Stomach smooth muscle (tissue), 2 donors: ENCODE measurements around the gene IDE.
"Not testable (repeated sequence)": the region's sequence is repeated elsewhere in the genome, so short reads cannot be mapped to it uniquely, and the experiment has no call there.

Experiments
- H3K27ac ChIP-seq: one replicate; pipeline ENCODE4 v1.7.0; 2013; ENCODE audit warnings: mild to moderate bottlenecking, low read length, inconsistent platforms
- H3K27me3 ChIP-seq, 2 donors: one replicate each; pipeline ENCODE4 v1.7.0; 2013; ENCODE audit warnings: low read length in 2 of 2; ENCODE audit not compliant: insufficient read depth in 2 of 2, control insufficient read depth in 1 of 2
- H3K36me3 ChIP-seq, 2 donors: one replicate each; pipeline ENCODE4 v1.7.0; 2013; ENCODE audit warnings: low read length in 2 of 2; ENCODE audit not compliant: control insufficient read depth in 2 of 2, insufficient read depth in 2 of 2
- H3K4me1 ChIP-seq: one replicate; pipeline ENCODE4 v1.7.0; 2013; ENCODE audit warnings: low read length; ENCODE audit not compliant: control insufficient read depth, insufficient read depth
- H3K4me3 ChIP-seq, 2 donors: one replicate each; pipeline ENCODE4 v1.7.0; 2013; ENCODE audit warnings: low read length in 2 of 2
- H3K9ac ChIP-seq, 2 donors: one replicate each; pipeline ENCODE4 v1.7.0; 2013; ENCODE audit warnings: low read length in 2 of 2, mild to moderate bottlenecking in 1 of 2
- H3K9me3 ChIP-seq, 2 donors: one replicate each; pipeline ENCODE4 v1.7.0; 2013; ENCODE audit warnings: low read length in 2 of 2; ENCODE audit not compliant: control insufficient read depth in 2 of 2
- donor health status: healthy.
- donor health status: Pancreatic carcinoma.

IDE gene

GRCh38 chr10:92590623-92591549 is 17.0 kb upstream of the IDE start:
- Histone ChIP-seq H3K9ac (peak overlapping the region; percentile 78 to 90), H3K9me3 (no peaks in the 10 kb centered on the region), H3K4me3 (peak overlapping the region; percentile 70 to 77)

DNA sequence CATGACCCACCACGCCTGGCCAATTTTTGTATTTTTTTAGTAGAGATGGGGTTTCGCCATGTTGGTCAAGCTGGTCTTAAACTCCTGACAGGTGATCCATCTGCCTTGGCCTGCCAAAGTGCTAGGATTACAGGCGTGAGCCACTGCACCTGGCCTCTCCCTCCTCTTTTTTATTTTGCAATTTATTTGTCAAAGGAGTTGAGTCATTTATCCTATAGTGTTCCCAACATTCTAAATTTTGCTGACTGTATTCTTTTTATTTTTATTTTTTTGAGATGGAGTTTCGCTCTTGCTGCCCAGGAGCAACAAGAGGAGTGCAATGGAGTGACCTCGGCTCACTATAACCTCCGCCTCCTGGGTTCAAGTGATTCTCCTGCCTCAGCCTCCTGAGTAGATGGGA is 8.5 kb upstream of the IDE start:
- not testable (repeated sequence) for H3K9me3 ChIP-seq, H3K4me3 ChIP-seq, H3K36me3 ChIP-seq, H3K4me1 ChIP-seq, H3K27me3 ChIP-seq, H3K27ac ChIP-seq, H3K9ac ChIP-seq

More at GRCh38 chr10:92590623-92591549, 17.0 kb upstream of the IDE start:
- Histone ChIP-seq H3K36me3 (no peaks in the 10 kb centered on the region), H3K27ac (peak overlapping the region; percentile 93), H3K4me1 (peaks cover 12% of the 10 kb centered on the region), H3K27me3 (no peaks in the 10 kb centered on the region)

- Histone ChIP-seq H3K36me3 (no peaks in the 10 kb centered on the region), H3K4me1 (peaks cover 20% of the 10 kb centered on the region), H3K9ac (no peak overlapping the region), H3K4me3 (no peak overlapping the region), H3K27me3 (no peaks in the 10 kb centered on the region), H3K9me3 (no peaks in the 10 kb centered on the region), H3K27ac (no peak overlapping the region)
Observed at GRCh38 chr10:92575961-92576360, 2.1 kb upstream of the IDE start.

DNA sequence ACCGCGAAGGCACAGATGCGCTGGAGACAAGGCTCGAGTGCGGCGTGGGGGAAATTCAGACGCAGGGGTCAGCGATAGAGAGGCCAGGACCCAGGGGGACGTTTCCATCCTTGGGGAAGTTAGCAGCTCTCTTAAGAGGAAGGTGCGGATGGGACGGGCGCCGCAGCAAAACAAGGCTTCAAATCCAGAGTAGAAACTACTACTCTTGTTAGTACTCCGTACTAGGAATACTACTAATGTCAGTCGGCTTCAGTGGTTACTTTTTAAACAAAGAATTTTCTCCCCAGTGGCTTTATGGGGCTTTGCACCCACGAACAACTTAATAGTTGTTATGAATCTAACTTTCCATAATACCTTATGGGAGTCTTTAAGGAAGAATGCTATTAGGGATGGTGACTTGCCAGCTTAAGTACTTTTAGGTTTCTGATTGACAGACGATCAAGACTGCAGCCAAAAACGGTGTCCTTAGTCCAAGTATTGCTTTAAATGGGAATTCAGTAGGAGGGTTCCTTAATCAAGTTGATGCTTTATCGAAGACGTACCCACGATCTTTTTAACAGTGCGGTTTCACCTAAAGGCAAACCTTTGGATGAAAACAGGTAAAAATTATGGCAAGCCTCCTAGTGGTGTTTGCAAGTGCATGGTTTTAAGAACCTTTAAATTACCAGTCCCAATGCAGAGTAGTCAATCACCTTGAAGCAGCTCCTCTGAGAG is 812 bp upstream of the IDE start:
- H3K36me3 ChIP-seq: no peaks in the 10 kb centered on the region
- peak overlapping the region; percentile 65 to 83 for H3K9ac ChIP-seq
- no peaks in the 10 kb centered on the region for H3K27me3 ChIP-seq
- H3K4me1 ChIP-seq: peaks cover 22% of the 10 kb centered on the region
- no peaks in the 10 kb centered on the region for H3K9me3 ChIP-seq
- peak overlapping the region; percentile 90 to 98 for H3K4me3 ChIP-seq
- peak overlapping the region; percentile 81 for H3K27ac ChIP-seq

DNA sequence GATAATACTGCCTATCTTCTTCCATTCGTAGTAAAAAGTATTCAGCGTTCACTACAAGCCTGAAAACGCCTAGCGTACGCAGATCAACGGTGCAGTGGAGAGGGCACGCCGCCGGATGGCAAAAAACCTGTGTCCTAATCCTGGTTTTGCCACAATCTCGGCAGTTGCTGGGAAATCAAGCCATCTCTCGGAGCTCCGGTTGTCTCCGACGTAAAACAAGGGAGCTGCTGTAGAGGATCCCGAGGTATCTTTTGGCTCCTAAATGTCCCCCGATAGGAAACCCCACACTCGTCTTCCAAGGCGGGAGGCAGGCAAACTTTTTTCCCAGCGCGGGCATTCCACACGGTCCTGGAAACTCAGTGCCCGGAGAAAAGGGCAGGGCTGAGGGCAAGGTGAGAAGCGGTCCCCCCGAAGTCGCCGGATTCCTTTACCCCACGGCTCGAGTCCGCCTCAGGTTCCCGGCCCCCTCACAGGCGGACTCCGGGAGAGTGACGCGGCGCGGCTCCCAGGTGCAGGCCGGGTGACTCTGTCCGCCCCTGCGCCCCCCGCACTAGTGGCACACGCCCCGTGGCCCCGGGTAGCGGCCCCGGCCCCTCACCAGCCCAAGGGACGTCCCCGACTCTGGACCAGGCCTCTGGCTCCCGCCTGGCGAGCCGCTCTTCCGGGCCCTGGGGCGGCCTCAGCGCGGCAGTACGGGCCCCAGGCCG is 649 bp downstream of the IDE start:
- Histone ChIP-seq H3K9ac (peak overlapping the region; percentile 65 to 84), H3K27me3 (no peaks in the 10 kb centered on the region), H3K9me3 (no peaks in the 10 kb centered on the region), H3K36me3 (no peaks in the 10 kb centered on the region), H3K4me3 (peak overlapping the region; percentile 90 to 98), H3K4me1 (peaks cover 22% of the 10 kb centered on the region), H3K27ac (peak overlapping the region; percentile 81)

DNA sequence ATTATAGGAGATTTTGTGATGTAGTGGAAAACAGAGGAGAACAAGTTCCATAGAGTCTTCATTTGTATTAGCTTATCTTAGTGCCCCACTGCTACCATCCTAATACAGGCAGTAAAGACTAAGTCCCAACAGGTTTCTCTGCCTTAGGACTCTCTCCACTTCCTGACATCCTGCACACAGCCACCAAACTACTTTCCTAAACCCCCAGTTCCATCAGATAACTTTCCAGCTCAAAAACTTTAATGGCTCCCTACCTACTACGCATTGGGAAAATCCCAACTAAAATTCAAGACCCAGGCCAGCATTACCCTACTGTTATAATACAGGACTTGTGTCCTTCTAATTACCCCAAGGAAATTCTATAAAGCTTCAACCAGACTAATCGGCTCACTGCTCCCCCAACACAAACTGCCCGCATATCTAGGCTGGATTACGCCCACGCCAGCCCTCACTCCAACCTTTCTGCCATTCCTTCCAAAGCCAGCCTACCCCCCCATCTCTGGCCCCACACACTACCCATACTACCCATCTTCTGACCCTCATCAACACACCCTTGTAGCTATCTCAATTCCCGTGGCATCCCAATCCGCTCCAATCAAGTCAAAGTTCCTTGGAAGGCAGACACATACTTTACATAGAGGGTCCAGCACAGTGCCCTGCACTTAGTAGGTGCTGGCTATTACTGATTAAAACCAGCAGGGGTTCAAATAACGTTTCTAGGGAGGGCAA is 1.4 kb downstream of the IDE start:
- Histone ChIP-seq H3K36me3 (no peaks in the 10 kb centered on the region), H3K9ac (peak overlapping the region; percentile 65 to 84), H3K27ac (peak overlapping the region; percentile 81), H3K27me3 (no peaks in the 10 kb centered on the region), H3K4me3 (peak overlapping the region; percentile 90 to 98), H3K4me1 (peaks cover 22% of the 10 kb centered on the region), H3K9me3 (no peaks in the 10 kb centered on the region)

GRCh38 chr10:92571649-92572048 is 2.2 kb downstream of the IDE start:
- Histone ChIP-seq H3K27me3 (no peaks in the 10 kb centered on the region), H3K9me3 (no peaks in the 10 kb centered on the region), H3K27ac (no peak overlapping the region), H3K36me3 (no peaks in the 10 kb centered on the region), H3K4me1 (peaks cover 22% of the 10 kb centered on the region), H3K4me3 (no peak overlapping the region), H3K9ac (peak overlapping the region; percentile 4 to 14)

DNA sequence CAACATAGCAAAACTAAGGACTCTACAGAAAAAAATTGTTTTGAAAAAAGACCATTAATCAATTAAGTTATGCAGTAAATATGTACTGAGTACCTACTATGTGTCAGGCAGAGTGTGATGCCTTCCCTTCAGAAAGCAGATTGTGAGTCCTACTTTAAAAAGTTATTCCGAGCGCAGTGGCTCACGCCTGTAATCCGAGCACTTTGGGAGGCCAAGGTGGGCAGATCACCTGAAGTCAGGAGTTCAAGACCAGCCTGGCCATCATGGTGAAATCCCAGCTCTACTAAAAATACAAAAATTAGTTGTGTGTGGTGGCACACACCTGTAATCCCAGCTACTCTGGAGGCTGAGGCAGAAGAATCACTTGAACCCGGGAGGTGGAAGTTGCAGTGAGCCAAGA is 4.2 kb downstream of the IDE start:
- not testable (repeated sequence) for H3K9ac ChIP-seq, H3K4me3 ChIP-seq, H3K27me3 ChIP-seq, H3K36me3 ChIP-seq, H3K27ac ChIP-seq, H3K9me3 ChIP-seq
- peaks cover 17% of the 10 kb centered on the region for H3K4me1 ChIP-seq

- peaks cover 16% of the 10 kb centered on the region for H3K4me1 ChIP-seq
Observed at GRCh38 chr10:92569071-92569470, 4.8 kb downstream of the IDE start.

DNA sequence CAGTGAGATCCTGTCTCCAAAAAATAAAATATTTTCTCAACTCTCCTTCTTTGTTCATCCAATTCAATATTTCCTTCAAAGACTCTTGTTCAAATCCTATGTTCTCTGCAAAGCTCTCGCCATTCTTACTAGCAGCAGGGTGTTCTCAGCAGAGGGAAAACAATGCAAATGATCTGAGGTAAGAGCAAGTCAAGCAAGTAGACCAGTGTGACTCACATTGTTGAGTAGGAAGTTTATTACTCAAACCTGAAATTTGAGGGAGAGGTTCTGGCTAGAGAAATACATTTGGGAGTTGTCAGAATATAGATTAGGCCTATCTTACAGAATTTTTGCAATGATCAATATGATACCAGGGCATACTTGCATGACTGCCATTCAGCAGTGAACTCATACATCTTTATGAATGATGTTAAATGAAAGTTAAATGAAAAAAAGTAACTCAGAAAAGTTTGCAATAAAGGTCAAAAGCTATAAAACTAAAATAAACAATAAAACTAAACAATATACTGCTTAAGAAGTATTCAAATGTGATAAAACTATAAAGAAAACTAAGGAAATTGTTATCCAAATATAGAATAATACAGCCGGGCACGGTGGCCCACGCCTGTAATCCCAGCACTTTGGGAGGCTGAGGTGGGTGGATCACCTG is 5.8 kb downstream of the IDE start:
- Histone ChIP-seq H3K27ac (no peak overlapping the region), H3K9ac (no peak overlapping the region), H3K4me3 (no peak overlapping the region), H3K4me1 (peaks cover 16% of the 10 kb centered on the region), H3K36me3 (peaks cover 0 to 3% of the 10 kb centered on the region in 2 donors), H3K9me3 (no peaks in the 10 kb centered on the region), H3K27me3 (no peaks in the 10 kb centered on the region)

More at GRCh38 chr10:92569071-92569470, 4.8 kb downstream of the IDE start:
- no peak overlapping the region for H3K9ac ChIP-seq
- H3K27me3 ChIP-seq: no peaks in the 10 kb centered on the region
- H3K4me3 ChIP-seq: no peak overlapping the region
- H3K9me3 ChIP-seq: no peaks in the 10 kb centered on the region
- no peak overlapping the region for H3K27ac ChIP-seq
- H3K36me3 ChIP-seq: peaks cover 0 to 1% of the 10 kb centered on the region in 2 donors
